22Rv1 (cell line): ENCODE measurements around the gene PEAK3.

Experiments
- CTCF ChIP-seq: fragments of 450-650 bp; IDR thresholded peaks from 2 replicates; pipeline ENCODE4 v1.5.1; 2017; ENCODE audit warnings: mild to moderate bottlenecking
- ZFX ChIP-seq: fragments of 450-650 bp; IDR thresholded peaks from 2 replicates; pipeline ENCODE4 v1.6.1; 2017; ENCODE audit warnings: antibody characterized with exemption, borderline replicate concordance

DNA sequence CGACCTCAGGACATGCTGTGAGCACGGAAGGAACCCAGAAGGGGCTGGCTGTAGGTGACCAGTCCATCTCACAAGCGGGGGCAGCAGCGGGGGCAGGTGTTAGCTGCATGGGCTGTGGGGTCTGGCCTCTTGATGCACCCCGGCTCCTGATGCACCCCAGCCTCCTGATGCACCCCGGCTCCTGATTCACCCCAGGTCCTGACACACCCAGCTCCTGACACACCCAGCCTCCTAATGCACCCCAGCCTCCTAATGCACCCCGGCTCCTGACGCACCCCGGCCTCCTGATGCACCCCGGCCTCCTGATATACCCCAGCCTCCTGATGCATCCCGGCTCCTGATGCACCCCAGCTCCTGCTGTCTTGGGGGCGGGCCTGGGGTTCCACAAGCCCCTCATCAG, 39.0 kb upstream of the PEAK3 start:
- TF ChIP-seq CTCF (no peak), ZFX (no peak)
